GM12873 (cell line): ENCODE measurements around the gene XRN1.

Source experiments
- TF ChIP-seq, protein P1 (sequence below): IDR thresholded peaks from 2 replicates; pipeline ENCODE4 v1.5.1; 2012; ENCODE audit warnings: low read depth, mild to moderate bottlenecking, moderate library complexity, low read length, control low read depth; ENCODE audit not compliant: insufficient read depth; ENCODE audit errors: missing control alignments

Gene XRN1

DNA sequence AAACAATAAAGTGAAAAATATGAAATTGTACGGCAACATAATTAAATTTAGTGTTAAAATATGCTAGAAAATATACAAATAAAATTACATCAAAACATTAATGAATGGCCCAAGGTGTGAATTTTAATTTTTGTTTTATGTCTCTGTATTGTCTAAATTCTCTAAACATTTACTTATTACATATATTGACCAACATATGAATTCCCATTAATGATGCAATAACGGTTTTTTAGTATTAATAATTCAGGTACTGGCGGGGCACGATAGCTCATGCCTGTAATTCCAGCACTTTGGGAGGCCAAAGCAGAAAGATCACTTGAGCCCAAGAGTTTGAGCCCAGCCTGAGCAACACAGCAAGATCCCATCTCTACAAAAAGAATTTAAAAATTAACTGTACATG is 20.6 kb upstream of the XRN1 start:
- TF ChIP-seq, protein P1, sequence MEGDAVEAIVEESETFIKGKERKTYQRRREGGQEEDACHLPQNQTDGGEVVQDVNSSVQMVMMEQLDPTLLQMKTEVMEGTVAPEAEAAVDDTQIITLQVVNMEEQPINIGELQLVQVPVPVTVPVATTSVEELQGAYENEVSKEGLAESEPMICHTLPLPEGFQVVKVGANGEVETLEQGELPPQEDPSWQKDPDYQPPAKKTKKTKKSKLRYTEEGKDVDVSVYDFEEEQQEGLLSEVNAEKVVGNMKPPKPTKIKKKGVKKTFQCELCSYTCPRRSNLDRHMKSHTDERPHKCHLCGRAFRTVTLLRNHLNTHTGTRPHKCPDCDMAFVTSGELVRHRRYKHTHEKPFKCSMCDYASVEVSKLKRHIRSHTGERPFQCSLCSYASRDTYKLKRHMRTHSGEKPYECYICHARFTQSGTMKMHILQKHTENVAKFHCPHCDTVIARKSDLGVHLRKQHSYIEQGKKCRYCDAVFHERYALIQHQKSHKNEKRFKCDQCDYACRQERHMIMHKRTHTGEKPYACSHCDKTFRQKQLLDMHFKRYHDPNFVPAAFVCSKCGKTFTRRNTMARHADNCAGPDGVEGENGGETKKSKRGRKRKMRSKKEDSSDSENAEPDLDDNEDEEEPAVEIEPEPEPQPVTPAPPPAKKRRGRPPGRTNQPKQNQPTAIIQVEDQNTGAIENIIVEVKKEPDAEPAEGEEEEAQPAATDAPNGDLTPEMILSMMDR = no peak

DNA sequence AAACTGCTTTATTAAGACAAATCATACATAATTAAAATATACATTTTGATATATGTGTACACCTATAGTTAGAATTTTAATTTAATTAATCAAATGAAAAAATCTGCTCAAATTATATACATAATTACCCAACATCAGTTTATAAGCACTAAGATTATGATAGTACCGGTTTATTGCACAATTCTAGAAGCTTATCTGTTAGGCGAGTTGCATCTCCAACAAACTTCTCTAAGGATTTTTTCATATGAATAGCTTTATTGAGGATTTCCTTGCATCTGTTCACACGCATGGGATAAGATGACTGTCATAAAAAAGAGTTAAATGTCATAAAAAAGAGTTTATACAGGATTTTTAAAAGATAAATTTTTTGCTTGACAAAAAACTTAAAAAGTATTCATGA is 19.9 kb upstream of the XRN1 start:
- TF ChIP-seq, protein P1 = no peak

DNA sequence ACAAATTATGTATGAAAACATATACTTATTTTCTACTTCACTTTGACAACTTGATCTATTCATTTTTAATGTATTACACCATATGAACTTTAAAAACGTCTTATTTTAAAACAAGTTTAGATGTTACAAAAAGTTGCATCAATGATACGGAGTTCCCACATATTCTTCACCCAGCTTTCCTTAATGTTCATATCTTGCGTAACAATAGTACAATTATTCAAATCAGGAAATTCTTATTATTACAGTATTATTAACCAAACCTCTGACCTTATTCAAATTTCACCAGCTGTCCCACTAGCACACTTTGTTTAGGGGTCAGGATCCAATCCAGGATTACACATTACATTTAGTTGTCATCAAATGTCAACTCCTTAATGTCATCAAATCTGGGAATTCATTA is 12.9 kb upstream of the XRN1 start:
- TF ChIP-seq, protein P1 = no peak

DNA sequence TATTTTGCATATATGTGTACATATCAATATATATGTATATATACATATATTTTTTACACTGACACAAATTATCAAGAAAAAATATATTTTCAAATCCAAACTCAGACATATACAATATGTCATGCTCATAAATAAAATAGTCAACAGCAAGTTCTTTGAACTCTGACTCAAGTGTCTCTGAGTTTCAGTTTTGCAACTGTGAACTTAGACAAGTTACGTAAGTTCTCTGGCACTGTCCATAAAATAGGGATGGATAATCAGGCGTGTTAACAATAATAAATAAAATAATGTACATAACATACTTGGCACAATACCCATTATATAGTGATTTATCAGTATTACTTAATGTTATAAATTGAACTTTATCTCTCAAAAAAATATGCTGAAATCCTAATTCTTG is 12.1 kb upstream of the XRN1 start:
- TF ChIP-seq, protein P1 = no peak

DNA sequence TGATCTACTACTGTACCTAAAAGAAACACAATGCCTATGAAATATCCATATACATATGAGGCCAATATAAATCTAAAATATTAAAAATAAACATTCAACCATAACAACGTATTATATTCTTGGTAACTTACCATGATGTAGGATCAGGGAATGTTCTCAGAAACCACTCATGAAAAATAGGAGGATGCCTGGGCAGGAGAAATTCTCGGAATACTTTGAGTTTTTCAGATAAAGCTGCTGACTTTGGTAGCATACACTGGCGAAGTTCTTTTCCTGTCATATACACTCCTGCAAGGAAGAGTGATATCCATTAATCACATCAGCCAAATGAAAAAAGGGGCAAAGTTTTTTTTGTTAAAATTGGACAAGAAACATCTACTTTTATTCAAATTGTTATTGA is 11.3 kb upstream of the XRN1 start:
- TF ChIP-seq, protein P1 = no peak

DNA sequence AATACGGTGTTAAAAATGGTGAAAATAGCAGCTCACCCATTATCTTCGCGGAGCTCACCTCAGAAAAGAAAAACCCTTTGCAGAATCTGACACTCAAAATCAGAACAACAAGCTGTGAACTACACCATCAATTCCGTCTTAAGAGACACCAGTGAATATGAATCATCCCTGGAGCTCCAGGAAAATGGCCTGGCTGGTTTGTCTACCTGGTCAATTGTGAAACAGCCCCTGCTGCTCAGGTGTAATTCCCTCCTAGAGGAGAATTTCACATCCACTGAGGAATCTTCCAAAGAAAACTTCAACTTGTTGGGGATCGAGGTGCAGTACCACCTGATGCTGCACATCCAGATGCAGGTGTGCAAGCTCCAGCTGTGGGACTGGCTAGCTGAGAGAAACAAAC is 3.0 kb upstream of the XRN1 start:
- TF ChIP-seq, protein P1 = no peak

DNA sequence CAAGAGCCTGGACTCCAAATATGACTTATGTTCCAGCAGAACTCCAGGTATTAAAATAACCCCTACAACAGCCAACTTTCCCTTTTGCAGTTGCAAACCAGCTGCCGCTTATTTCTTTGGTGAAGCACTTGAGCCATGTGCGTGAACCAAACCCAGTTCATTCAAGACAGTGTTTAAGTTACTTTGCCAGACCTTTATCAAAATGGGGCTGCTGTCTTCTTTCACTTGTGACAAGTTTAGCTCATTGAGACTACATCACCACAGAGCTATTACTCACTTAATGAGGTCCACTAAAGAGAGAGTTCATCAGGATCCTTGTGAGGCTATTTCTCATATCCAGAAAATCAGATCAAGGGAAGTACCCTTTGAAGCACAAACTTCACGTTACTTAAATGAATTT is 2.4 kb upstream of the XRN1 start:
- TF ChIP-seq, protein P1 = no peak
